Epithelial cell of prostate (primary cell): ENCODE measurements around the gene B3GAT1.
"Not testable (repeated sequence)": the region's sequence is repeated elsewhere in the genome, so short reads cannot be mapped to it uniquely, and the experiment has no call there.

Experiments used
- DNase-seq: peaks from one replicate; pipeline ENCODE4 v3.0.0-alpha.2; 2011; ENCODE audit warnings: low read depth, low spot score
- H3K27ac ChIP-seq: fragments of 450-650 bp; 2 replicates; pipeline ENCODE4 v1.5.1; 2017; ENCODE audit warnings: mild to moderate bottlenecking

Gene B3GAT1, protein sequence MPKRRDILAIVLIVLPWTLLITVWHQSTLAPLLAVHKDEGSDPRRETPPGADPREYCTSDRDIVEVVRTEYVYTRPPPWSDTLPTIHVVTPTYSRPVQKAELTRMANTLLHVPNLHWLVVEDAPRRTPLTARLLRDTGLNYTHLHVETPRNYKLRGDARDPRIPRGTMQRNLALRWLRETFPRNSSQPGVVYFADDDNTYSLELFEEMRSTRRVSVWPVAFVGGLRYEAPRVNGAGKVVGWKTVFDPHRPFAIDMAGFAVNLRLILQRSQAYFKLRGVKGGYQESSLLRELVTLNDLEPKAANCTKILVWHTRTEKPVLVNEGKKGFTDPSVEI

DNA sequence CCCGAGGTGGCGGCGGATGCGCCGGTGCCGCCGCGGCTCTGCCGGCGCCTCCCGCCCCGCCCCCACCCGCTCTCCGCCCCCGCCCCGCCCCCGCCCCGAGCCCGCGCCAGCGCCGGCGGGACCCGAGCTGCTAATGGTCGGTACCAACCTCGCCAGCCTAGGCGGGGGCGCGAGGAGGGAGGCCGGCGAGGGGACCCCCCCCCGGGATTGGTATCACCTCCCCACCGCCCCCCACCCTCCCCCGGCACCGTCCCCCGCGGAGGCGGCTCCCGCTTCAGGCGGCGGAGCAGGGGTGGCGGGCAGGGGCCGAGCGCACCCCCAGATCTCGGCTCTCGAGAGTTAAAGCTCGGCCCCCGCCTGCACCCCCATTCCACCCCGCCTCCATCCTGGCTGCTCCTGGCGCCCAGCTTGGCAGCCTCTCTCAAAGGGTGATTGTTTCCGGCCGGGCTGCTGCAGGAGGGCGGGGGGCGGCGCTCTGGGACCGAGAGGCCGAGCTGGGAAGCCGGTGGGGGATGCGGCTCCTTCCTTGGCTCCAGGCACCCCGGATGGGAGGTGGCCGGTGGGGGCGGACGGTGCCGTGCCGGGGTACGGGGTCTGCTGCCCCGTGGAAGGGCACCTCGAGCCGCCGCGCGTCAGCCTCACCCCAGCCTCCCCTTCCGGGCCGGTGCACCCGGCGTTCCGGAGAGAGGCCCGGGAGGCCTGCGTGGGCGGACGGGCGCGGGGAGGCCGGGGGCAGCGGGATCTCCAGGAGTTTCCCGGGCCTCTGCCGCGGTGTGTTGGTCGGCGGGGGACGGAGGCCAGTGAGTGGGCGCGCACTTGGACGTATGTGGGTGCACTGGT lies at the start of gene B3GAT1:
TSS of gene B3GAT1 (minus strand) at position 40 of the 840 bp plus-strand sequence. CDS start 24,583 bp downstream, outside the sequence.
- no peak within 1 kb of the TSS for H3K27ac ChIP-seq
- no peak for DNase-seq

DNA sequence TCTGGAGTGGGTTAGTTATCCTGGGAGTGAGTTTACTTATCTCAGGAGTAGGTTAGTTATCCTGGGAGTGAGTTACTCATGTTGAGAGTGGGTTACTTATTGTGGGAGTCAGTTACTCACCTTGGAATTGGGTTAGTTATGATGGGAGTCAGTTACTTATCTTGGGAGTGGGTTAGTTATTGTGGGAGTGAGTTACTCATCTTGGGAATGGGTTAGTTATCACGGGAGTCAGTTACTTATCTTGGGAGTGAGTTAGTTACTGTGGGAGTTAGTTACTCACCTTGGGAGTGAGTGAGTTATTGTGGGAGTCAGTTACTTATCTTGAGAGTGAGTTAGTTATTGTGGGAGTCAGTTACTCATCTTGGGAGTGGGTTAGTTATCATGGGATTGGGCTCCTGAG lies 49.6 kb upstream of the B3GAT1 start:
- H3K27ac ChIP-seq = no peak overlapping the region
- no peak for DNase-seq

DNA sequence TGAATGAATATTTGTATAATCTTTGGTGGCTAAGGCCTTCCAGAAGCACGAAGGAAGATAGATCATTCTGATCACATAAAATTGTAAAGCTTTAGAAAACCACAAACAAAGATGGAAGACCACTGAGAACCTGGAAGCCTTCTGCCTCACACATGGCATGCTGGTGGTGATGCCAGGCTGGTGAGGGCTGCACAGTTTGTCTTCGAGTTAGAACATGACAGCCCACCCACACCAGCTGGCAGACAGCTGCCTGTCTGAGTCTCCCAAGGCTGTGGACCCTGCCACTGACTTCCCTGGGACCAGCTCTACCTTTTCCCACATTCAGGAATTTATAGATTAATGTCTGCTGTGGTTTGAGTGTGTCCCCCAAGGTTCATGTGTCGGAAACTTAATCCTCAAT lies 48.8 kb upstream of the B3GAT1 start:
- H3K27ac ChIP-seq = no peak overlapping the region
- no peak for DNase-seq

DNA sequence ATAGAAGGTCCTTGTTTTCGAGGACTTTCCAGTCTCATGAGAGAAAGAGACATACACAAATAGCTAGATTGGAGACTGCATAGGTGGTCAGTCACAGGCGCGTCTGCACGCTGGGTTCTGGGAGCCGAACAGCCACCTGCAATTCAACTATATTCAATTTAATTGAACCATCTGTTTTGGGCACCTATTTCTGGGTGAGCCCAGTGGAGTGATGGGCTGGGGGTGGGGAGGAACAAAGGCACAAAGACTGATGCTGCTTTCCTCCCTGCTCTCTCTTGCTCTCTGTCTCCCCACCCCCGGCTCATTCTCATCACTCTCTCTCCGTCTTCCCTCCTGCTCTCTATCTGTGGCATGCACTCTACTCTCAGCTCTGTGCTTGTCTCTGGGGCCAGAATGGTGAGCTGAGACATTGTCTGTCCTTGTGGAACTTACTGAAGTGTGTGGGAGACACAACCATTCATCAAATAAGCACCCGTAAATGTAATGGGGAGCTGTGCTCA lies 48.1 kb upstream of the B3GAT1 start:
- no peak overlapping the region for H3K27ac ChIP-seq

DNA sequence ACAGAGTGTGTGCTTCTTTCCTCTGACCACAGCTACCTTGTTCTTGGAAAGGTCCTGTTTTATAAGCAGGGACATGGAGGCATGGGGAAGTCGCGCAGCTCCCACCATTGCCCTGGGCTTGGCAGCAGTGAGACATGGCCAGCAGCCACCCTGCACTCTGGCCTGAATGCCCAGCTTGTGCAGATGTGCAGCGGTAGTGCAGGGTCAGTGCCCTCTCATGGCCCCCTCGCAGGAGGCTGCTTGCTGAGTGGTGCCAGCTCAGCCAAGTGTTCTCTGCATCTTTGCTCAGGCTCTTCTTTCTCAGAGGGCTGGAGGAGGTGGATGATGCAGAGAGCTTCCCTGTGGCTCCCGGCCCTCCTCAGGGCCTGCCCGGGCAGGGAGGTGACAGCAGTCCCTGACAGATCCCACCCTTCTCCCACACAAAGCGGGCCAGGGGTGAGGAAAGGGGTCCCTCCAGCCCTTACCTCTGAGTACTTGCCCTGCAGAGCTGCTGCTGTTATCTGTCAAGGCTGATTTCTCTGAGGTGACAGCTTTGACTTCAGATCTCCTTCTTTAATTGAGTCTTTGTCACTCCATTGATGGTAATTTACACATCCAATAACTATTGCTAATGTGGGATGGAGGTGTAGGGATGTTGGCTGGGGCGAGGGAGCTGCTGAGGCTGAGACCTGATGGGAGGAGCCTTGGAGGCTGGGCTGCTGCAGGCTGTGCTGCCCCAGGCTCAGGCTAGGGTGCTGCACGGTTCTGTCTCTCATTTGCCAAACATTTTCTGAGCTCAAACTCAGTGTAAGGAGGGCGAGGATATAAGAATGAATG lies 47.4 kb upstream of the B3GAT1 start:
- H3K27ac ChIP-seq = no peak overlapping the region
- no peak for DNase-seq

More for the DNA sequence above, 48.1 kb upstream of the B3GAT1 start:
- DNase-seq = no peak

DNA sequence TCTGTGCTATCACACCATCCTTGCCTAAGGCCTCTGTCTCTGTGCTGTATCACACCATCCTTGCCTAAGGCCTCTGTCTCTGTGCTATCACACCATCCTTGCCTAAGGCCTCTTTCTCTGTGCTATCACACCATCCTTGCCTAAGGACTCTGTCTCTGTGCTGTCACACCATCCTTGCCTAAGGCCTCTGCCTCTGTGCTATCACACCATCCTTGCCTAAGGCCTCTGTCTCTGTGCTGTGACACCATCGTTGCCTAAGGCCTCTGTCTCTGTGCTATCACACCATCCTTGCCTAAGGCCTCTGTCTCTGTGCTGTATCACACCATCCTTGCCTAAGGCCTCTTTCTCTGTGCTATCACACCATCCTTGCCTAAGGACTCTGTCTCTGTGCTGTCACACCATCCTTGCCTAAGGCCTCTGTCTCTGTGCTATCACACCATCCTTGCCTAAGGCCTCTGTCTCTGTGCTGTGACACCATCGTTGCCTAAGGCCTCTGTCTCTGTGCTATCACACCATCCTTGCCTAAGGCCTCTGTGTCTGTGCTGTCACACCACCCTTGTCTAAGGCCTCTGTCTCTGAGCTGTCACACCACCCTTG lies 45.5 kb upstream of the B3GAT1 start:
- not testable (repeated sequence) for H3K27ac ChIP-seq, DNase-seq

DNA sequence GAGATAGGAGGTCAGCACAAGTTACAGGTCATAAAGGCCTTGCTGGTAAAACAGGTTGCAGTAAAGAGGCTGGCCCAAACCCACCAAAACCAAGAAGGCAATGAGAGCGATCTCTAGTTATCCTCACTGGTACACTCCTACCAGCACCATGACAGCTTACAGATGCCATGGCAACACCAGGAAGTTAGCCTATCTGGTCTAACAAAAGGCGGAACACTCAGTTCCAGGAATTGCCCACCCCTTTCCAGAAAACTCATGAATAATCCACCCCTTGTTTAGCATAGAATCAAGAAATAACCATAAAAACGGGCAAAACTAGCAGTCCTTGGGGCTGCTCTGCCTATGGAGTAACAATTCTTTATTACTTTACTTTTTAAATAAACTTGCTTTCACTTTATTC lies 43.5 kb upstream of the B3GAT1 start:
- DNase-seq = no peak
- no peak overlapping the region for H3K27ac ChIP-seq

DNA sequence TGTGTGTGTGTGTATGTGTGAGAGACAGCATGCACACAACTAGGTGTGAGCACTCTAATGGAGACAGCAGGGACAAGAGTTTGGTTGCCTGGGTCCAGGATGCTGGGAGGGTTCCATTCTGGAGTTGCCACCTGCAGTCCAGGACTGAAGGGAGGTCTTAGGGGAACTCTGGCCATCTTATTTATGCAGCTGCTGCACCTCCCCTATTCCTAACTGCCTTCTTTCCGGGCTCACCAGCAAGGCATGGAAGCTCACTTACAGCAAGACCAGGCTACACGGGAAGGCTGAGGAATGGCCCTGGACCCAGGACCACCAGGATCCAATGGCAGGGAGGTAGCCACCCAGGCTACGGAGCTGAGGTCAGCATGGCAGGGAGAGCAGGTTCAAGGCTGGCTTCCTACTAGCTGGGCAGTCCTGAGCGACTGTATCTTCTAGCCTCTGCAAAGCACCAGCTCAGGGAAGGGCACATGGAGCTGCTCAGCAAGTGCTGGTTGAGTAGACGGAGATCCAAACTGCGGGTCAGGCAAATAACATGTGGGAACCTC lies 42.2 kb upstream of the B3GAT1 start:
- no peak for DNase-seq
- H3K27ac ChIP-seq = no peak overlapping the region

DNA sequence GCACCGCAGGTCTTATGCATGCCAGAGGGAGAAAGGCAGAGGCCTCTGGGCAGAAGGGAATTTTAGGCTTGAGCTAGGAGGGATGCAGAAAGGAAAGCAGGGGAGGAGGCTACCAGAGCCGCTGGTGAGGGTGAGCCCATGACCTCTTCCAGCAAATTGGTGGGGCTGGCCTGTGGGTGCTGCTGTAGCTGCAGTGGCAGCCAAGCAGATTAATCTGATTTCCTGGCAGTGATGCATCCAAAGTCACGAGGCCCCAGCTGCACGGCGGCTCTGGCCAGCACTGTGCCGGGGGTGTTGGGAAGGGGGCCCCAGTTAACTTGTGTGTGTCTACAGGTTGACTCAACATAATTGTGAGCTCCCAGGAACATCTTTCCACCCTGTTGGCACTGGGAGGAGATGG lies 41.4 kb upstream of the B3GAT1 start:
- no peak overlapping the region for H3K27ac ChIP-seq
- no peak for DNase-seq

DNA sequence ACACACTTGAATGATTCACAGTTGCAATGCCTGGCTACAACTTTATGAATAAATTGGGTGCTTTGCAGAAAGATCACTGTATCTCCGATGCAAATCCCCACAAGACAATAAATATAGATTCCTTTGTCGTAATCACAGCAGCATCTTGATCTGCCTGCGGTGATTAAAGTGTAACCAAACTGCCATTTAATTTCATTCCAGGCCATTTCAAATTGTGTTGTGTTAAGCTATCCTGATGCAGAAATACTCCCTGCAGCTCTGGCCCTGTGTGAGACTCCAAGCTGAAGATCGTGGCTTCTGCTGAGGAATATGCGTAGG lies 40.8 kb upstream of the B3GAT1 start:
- H3K27ac ChIP-seq = no peak overlapping the region
- DNase-seq = no peak

DNA sequence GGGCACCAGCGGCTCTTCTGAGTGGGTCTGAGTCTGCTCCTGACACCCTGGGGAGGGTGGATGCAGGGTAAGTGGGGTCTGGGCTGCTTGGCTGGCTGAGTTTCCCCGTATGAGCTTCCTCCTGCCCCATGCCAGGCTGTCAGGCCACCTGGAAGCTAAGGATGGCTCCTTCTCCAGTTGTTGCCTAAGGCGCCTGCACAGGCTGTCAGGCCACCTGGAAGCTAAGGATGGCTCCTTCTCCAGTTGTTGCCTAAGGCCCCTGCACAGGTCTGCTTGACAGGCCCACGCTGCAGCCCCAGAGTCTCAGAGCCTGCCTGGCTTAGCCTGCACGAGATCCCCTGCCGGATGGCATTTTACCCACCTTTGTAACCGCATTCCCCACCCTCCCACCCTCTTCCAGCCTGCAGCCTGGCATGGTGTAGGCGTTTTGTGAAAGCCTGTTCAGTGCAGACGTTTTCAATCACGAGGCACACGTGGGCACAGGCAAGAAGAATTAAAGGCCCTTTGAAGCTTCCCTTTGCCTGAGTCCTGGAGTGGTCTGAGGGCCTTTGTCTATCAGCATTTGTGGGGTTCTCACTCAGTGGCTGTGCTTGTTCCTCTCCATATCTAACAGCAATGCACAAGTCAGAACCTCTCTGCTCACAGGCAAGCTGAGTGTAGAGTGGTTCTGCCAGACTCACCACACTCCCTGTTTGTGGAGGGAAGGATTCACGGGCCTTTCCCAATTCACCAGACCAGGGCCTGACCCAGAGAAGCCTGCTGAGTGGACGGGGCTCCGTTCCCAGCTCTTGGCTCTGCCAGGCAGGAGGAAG lies 40.2 kb upstream of the B3GAT1 start:
- H3K27ac ChIP-seq = no peak overlapping the region
- no peak for DNase-seq

DNA sequence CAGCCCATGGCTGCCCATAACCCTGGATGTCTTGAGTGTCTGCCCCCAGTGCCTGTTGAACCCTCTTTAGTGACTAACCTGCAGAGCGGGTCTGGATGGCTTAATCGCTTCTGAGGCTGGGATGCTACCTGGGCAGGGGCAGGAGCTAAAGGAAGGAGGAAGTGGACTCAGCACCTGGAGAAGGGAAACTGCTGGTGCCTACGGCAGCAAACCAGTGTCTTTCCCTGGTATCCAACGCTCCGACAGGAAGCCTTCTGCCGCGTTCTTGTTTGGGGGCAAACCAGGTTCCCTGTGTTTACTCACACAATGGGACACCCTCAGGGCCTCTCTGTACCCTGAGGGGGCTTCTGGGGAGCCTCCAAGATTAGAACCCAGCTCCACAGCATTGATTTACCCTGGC lies 38.1 kb upstream of the B3GAT1 start:
- DNase-seq = no peak
- H3K27ac ChIP-seq = no peak overlapping the region

DNA sequence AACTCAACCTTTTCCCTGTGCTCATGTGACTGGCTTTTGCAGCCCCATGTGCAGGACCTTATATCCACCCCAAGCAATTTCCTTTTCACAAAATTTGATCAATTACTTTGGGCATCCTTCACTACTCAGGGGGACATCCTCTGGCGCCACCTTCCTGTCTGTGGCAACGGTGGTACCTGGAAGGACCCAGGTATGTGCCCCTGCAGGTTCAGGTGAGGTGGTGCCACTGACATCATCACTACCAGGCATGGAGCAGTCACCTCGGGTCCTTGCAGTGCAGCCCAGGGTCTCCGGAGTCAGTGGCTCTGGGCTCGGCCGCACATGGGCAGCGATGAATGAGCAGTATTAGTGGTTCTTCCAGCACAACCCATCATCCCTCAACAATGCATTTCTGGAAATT lies 37.7 kb upstream of the B3GAT1 start:
- DNase-seq = no peak

DNA sequence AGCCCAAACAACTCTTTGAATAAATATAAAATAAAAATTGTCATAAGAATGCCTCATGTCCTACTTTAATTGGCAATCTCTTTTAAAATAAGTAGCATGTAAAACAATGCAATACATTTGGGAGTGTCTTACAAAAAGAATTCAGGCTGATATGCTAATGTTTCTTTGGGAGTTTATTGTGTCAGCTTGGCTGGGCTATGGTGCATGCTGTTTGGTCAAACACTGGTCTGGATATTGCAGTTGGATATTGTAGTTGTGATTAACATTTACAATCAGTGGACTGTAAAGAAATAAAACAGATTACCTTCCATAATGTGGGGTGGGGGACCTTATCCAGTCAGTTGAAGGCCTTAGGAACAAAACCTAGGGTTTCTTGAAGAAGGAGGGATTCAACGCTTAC lies 37.0 kb upstream of the B3GAT1 start:
- no peak for DNase-seq
- no peak overlapping the region for H3K27ac ChIP-seq

More for the DNA sequence above, 37.7 kb upstream of the B3GAT1 start:
- H3K27ac ChIP-seq = no peak overlapping the region

DNA sequence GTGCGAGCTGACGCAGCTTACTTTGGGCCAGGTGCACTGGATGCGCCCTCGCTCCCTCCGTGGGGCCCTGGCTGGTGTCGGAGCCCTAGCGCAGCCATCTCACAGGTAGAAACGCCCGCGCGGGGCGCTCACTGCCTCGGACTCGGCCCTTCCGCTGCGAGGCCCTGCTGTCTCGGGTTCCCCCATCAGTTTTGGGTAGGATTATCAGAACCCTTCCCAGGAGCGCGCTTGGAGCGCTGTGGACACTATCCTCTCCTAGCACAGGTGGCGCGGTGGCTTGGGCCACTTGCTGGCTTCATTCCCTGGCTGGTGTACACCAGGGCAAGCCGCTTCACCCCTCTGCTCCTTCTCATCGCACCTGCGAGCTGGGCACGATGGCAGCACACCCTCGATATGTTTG lies 35.7 kb upstream of the B3GAT1 start:
- H3K27ac ChIP-seq = no peak overlapping the region
- no peak for DNase-seq

DNA sequence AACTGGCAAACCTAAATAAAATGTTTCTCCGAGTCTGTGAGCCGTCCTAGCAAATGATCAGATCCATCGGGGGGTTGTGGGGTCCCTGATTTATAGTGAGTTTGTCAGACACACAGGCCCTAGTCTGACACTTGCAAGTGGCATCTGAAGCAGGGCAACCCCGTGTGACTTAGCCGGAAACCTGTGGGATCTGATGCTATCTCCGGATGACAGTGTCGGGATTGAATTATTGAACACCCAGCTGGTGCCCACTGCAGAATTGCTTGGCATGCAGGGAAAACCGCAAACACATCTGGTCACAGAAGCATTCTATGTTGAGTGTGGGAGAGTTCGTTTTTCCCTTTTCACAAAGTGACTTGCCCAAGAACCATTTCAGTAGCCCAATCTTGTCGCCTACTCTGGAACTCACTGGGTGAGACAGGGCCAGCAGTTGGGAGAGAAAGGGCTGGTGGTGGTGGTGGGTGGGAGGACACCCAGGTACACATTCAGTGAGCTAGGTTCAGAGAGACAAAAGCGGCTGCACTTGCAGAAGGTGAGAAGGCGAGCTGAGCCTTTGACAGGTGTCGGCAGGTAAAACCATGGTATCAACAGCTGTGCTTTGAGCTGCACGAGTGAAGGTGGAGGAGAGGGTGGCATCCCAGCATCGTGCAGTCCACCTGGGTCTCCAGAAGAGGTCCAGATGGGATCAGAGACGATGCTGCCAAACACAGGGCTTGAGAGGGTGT lies 33.7 kb upstream of the B3GAT1 start:
- no peak overlapping the region for H3K27ac ChIP-seq
- DNase-seq = no peak

DNA sequence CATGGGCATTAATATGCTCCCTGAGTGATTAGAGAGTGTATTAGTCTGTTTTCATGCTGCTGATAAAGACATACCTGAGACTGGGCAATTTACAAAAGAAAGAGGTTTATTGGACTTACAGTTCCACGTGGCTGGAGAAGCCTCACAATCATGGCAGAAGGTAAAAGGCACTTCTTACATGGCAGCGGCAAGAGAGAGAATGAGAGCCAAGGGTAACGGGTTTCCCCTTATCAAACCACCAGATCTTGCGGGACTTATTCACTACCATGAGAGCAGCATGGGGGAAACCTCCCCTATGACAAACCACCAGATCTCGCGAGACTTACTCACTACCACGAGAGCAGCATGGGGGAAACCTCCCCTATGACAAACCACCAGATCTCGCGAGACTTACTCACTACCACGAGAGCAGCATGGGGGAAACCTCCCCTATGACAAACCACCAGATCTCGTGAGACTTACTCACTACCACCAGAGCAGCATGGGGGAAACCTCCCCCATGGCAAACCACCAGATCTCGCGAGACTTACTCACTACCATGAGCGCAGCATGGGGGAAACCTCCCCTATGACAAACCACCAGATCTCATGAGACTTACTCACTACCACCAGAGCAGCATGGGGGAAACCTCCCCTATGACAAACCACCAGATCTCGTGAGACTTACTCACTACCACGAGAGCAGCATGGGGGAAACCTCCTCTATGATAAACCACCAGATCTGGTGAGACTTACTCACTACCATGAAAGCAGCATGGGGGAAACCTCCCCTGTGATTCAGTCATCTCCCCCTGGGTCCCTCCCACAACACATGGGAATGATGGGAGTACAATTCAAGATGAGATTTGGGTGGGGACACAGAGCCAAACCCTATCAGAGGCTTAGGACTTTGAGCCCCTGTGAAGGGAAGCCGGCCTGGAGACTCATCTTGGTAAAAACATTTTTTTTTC lies 32.4 kb upstream of the B3GAT1 start:
- DNase-seq, H3K27ac ChIP-seq: not testable (repeated sequence)
